ENCODE results near the gene ADAM23.
"Not testable (repeated sequence)": the region's sequence is repeated elsewhere in the genome, so short reads cannot be mapped to it uniquely, and the experiment has no call there.

Gene ADAM23, protein sequence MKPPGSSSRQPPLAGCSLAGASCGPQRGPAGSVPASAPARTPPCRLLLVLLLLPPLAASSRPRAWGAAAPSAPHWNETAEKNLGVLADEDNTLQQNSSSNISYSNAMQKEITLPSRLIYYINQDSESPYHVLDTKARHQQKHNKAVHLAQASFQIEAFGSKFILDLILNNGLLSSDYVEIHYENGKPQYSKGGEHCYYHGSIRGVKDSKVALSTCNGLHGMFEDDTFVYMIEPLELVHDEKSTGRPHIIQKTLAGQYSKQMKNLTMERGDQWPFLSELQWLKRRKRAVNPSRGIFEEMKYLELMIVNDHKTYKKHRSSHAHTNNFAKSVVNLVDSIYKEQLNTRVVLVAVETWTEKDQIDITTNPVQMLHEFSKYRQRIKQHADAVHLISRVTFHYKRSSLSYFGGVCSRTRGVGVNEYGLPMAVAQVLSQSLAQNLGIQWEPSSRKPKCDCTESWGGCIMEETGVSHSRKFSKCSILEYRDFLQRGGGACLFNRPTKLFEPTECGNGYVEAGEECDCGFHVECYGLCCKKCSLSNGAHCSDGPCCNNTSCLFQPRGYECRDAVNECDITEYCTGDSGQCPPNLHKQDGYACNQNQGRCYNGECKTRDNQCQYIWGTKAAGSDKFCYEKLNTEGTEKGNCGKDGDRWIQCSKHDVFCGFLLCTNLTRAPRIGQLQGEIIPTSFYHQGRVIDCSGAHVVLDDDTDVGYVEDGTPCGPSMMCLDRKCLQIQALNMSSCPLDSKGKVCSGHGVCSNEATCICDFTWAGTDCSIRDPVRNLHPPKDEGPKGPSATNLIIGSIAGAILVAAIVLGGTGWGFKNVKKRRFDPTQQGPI

GRCh38 chr2:206442833-206443734, at the start of gene ADAM23:
ADAM23 (plus strand) TSS chr2:206443532; CDS start chr2:206443867, 335 bp downstream.
- peak; percentile 33 to 39 for DNase-seq (ENCODE audit: low read depth in 2 of 2)

DNA sequence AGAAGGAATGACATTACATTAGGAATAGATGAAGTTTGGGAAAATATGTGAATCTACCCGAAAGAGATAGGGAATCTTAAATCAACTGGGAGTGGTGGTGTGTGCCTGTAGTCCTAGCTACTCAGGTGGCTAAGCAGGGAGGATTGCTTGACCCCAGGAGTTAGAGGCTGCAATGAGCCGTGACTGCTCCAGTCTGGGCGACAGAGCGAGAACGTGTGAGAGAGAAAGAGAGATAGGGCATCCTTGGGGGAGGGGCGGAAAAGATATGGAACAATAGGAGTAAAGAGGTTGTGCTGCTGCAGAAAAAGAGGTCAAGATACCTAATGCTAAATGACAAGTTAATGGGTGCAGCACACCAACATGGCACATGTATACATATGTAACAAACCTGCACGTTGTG, 47.1 kb upstream of the ADAM23 start:
- DNase-seq (ENCODE audit: low read depth in 2 of 2): no peak

DNA sequence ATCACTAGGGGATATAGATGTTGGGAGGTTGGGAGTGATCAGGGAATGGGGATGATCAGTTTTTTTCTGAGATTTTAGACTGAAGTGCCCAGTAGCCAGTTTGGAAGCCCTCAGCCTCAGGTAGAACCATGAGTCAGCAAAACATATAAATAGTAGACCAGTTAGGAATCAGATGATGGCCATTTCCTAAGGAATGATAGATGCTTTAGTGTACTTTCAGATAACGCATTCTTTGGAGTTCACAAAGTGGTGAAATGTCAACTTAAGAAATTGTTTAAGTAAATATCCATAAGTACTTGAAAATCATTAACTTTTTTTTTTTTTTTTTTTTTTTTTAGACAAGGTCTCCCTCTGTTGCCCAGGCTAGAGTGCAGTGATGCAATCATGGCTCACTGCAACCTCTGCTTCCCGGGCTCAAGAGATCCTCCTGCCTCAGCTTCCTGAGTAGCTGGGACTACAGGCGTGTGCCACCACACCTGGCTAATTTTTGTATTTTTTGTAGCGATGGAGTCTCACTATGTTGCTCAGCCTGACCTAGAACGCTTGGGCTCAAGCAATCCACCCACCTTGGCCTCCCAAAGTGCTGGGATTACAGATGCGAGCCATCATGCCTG, 40.3 kb upstream of the ADAM23 start:
- not testable (repeated sequence) for DNase-seq (ENCODE audit: low read depth in 2 of 2)

DNA sequence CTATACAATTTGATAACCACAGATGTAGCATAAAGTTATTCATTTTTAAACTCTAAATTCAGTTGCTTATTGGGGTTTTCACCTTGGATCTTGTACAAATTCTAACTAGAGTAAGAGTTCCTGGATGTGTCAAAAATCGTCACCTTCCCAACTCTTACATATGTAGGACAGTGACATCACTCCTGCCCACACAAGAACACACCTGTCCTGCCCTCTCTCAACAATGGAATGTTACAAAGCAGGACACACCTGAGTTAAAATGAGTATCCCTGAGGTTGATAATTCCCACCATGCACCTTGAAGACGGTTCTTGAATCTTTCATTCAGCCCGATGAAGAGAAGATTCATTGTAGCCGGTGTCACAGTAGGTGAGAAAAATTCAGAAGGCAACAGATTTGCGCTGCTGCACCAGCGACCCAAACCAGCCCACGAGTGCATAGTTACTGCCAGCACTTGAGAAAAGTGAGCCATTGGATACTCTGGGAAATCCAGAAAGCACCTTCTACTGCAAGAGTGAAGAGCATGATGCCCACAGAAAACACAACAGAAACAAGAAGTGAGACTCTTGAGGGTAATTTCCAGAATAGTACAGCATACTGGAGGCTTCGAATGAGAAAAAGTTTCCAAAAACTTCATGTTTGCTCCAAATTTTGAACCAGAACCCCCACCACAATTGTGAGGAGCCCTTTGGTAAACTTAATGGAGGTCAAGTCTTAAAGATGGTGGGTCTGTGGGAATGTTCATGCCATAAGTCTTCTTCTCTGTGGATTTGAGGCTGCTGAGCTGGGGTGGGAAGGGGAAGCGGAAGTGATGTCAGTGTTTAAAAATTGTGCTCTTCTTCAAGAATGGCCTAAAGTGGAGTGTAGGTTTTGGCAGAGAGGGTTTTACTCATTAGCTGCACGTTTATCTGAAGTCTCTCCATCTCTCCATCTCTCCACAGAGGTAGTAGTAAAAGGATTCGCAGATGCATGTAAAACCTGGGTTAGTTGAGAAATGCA, 34.7 kb upstream of the ADAM23 start:
- DNase-seq (ENCODE audit: low read depth in 2 of 2): no peak

GRCh38 chr2:206410714-206411113, 32.6 kb upstream of the ADAM23 start:
- DNase-seq (ENCODE audit: low read depth in 2 of 2): no peak

DNA sequence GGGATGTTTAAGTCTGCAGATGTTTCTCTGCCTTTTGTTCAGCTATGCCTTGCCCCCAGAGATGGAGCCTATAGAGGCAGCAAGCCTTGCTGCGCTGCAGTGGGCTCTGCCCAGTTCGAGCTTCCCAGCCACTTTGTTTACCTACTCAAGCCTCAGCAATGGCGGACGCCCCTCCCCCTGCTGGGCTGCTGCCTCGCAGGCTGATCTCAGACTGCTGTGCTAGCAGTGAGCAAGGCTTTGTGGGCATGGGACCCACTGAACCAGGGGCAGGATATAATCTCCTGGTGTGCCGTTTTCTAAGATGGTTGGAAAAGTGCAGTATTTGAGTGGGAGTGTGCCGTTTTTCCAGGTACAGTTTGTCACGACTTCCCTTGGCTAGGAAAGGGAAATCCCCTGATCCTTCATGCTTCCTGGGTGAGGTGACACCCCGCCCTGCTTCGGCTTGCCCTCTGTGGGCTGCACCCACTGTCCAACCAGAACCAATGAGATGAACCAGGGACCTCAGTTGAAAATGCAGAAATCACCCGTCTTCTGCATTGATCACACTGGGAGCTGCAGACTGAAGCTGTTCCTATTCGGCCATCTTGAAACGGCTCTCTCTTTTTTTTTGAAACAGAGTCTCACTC, 27.6 kb upstream of the ADAM23 start:
- no peak for DNase-seq (ENCODE audit: low read depth in 2 of 2)

DNA sequence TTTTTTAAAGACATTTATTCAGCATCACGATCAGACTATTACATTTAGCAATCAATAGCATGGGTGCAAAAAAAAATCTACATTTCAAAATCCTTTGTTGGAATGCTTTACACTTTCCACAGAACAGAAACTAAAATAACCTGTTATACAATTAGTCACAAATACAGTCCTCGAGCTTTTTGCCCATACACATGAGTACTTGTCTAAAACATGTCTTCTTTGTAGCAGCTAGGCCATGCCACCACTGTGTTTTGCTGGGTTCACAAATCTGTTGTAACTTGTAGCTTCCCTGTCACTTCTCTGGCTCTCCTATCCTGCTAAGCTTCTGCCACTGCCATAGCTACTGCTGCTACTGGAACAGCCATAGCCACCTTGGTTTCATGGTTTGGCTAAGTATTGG, 24.4 kb upstream of the ADAM23 start:
- DNase-seq (ENCODE audit: low read depth in 2 of 2): no peak

GRCh38 chr2:206420721-206421120, 22.6 kb upstream of the ADAM23 start:
- no peak for DNase-seq (ENCODE audit: low read depth in 2 of 2)

GRCh38 chr2:206422493-206422892, 20.8 kb upstream of the ADAM23 start:
- no peak for DNase-seq (ENCODE audit: low read depth in 2 of 2)

DNA sequence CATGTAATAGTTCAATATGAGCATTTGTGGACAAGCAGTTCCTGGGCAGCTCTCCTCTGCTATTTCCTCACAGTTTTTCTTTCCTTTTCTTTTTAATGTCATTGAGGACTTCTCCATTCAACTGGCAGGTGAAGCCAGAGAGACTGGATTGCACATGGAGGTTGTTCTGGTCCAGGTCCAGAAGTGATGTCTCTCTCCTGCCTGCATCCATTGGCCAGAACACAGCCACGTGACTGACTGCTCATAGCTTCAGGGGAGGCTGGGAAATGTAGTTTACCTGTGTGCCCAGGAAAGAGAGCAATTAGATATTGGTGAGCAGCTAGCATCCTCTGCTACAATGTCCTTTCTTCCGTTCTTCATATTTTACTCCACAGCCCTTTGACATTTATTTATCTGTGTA, 20.2 kb upstream of the ADAM23 start:
- no peak for DNase-seq (ENCODE audit: low read depth in 2 of 2)

GRCh38 chr2:206424134-206424533, 19.2 kb upstream of the ADAM23 start:
- DNase-seq (ENCODE audit: low read depth in 2 of 2): no peak

- no peak for DNase-seq (ENCODE audit: low read depth in 2 of 2)
Measured at GRCh38 chr2:206428783-206429182, 14.5 kb upstream of the ADAM23 start.

GRCh38 chr2:206430452-206430851, 12.9 kb upstream of the ADAM23 start:
- DNase-seq (ENCODE audit: low read depth in 2 of 2): no peak

DNA sequence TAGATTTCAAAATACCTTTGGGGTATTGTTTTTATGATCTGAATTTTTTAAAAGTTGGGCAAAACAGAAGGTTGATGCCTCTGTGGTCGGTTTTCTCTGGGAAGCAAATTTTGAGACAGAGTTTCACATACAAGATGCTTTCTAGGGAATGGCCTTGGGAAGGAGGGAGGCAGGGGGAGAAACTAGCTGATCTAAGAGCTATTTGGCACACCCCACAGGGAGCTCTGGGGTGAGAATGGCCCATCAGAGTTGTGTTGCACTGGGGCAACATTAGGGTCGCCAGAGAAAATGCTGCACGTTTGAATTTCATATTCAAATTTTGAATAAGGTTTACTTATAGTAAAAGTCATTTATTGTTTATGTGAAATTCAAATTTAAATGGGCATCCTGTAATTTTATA, 11.9 kb upstream of the ADAM23 start:
- no peak for DNase-seq (ENCODE audit: low read depth in 2 of 2)

DNA sequence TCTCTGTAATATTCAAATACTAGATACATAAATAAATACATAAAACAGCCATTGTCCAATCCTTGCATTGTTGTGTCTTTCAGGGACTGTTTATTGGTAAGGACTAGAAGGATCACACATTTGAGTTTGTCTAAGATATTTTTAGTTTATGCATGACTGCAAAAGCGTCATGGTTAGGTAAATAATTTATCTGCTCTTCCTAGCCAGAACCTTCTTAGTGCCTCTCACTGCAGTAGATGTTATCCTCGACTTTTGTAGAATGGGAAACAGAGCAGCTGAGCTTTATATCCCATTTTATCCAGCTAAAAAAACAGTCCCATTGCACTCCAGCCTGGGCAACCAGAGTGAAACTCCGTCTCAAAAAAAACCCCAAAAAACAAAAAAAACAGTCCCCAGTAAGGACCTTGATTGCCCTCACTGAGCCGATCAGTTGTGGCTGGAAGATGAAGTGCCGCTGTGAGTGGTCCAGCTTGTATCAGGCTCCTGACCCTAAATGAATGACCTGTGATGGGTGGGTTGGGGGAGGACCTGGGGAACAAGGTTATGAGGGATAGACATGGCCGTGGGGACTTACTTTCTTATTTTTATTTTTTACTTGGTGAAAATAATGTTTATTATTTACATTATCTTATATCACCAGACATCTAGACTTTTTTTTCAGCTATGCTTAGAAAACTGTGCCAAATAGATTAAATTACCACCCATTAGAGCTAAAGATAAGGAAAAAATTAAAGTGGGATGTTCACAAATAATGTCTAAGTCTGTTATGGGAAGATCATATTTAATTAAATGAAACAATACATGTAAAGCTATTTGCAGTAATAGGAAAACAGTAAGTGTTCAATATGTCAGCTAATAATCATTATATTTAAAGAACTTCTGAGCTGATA, 10.9 kb upstream of the ADAM23 start:
- no peak for DNase-seq (ENCODE audit: low read depth in 2 of 2)

- no peak for DNase-seq (ENCODE audit: low read depth in 2 of 2)
Measured at GRCh38 chr2:206433190-206433589, 10.1 kb upstream of the ADAM23 start.

GRCh38 chr2:206433686-206434085, 9.6 kb upstream of the ADAM23 start:
- no peak for DNase-seq (ENCODE audit: low read depth in 2 of 2)

GRCh38 chr2:206435742-206436141, 7.6 kb upstream of the ADAM23 start:
- DNase-seq (ENCODE audit: low read depth in 2 of 2): no peak
